ENCODE measurements around the gene LIMK1. TPM values are rescaled to one million over a fixed set of nuclear protein-coding genes. Genes with fewer than 3 reads are reported as not detected.

Gene LIMK1
- polyA plus RNA-seq, 1 donor (not counting 4 experiments of a cell fraction or from before 2014, with no cell fraction given): 13.3 TPM

DNA sequence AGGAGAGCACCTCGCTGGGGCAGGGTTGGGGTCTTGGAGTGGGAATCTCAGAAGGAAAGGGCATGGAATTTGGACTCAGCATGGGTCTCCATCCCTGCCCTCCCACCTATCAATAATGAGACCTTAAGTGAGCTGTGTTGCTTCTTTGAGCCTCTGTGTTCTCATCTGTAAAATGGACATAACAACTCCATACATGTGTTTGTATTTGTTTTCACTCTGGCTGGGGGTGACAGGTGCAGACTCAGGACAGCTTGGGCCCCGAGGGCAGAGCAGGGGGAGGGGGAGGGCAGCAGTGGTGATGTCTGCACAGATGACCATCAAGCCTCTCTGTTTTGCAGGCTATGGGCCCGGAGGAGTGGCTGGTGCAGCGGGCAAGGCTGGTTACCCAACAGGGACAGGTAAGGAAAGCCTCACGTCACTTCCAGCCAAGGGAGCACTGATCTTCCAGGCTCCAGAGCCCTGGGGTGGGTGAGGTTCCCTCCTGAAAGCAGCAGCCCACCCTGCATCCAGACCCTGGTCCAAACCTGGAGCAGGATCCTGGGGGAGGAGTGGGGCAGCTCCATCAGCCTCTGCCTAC lies 35.7 kb upstream of the LIMK1 start:
- FAIRE-seq (no peak), DNase-seq (ENCODE audit: low read depth, low spot score) (no peak)

DNA sequence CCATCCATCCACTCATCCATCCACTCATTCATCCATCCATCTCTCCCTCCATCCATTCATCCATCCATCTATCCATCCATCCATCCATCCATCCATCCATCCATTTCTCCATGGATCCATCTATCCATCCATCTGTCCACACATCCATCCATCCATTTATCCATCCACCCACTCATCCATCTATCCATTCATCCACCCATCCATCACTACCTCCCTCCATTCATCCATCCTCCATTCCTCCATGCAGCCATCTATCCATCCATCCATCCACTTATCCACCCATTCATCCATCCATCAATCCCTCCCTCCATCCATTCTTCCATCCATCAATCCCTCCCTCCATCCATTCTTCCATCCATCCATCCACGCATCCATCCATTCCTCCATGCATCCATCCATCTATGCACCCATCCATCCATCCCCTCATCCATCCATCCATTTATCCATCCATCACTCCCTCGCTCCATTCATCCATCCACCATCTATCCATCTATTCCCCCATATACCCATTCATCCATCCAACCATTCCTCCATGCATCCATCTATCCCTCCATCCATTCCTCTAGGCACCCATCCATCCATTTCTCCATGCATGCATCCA lies 34.5 kb upstream of the LIMK1 start:
- no peaks in the 10 kb centered on the region for H3K9me3 ChIP-seq (ENCODE audit: control insufficient read depth, low read depth, low read length)
- no peaks in the 10 kb centered on the region for H3K4me1 ChIP-seq (ENCODE audit: control insufficient read depth, extremely low read depth, insufficient read depth, low read length)
- H3K9ac ChIP-seq (ENCODE audit: control insufficient read depth, extremely low read depth, insufficient read depth, low read length): no peak overlapping the region
- no peak overlapping the region for H3K4me2 ChIP-seq (ENCODE audit: control insufficient read depth, extremely low read depth, insufficient read depth, low read depth, low read length)
- no peak overlapping the region for H3K4me3 ChIP-seq (ENCODE audit: control insufficient read depth in 2 of 3, extremely low read depth in 1 of 3, insufficient read depth in 2 of 3, low read depth in 1 of 3, low read length in 3 of 3)
- dilution Hi-C loops (cut with MboI; ENCODE audit: extremely low pct_ligation_motif_present, low sequenced_read_pairs): no loop called here
- H3K27ac ChIP-seq (ENCODE audit: control insufficient read depth, insufficient read depth, low read length): no peak overlapping the region
- DNase-seq (ENCODE audit: low read depth, low spot score) (no peak), FAIRE-seq (no peak)
- H4K20me1 ChIP-seq (ENCODE audit: control insufficient read depth, extremely low read depth, insufficient read depth, low read length): no peaks in the 10 kb centered on the region
- H3K79me2 ChIP-seq (ENCODE audit: control insufficient read depth, insufficient read depth, low read length): no peaks in the 10 kb centered on the region
- H2AFZ ChIP-seq (ENCODE audit: control insufficient read depth, low read length): no peak overlapping the region
- TF ChIP-seq EZH2 (IDR thresholded peaks at IDR 0.05; ENCODE audit: low read length): no peak
- TF ChIP-seq, protein P1, sequence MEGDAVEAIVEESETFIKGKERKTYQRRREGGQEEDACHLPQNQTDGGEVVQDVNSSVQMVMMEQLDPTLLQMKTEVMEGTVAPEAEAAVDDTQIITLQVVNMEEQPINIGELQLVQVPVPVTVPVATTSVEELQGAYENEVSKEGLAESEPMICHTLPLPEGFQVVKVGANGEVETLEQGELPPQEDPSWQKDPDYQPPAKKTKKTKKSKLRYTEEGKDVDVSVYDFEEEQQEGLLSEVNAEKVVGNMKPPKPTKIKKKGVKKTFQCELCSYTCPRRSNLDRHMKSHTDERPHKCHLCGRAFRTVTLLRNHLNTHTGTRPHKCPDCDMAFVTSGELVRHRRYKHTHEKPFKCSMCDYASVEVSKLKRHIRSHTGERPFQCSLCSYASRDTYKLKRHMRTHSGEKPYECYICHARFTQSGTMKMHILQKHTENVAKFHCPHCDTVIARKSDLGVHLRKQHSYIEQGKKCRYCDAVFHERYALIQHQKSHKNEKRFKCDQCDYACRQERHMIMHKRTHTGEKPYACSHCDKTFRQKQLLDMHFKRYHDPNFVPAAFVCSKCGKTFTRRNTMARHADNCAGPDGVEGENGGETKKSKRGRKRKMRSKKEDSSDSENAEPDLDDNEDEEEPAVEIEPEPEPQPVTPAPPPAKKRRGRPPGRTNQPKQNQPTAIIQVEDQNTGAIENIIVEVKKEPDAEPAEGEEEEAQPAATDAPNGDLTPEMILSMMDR (optimal IDR thresholded peaks at IDR 0.05 in 1 of 3, IDR thresholded peaks at IDR 0.05 in 1 of 3, conservative IDR thresholded peaks at IDR 0.05 in 1 of 3; ENCODE audit: extremely low read depth in 1 of 3, insufficient read depth in 2 of 3, low read length in 3 of 3): no peak
- peaks cover 30% of the 10 kb centered on the region for H3K27me3 ChIP-seq (ENCODE audit: control insufficient read depth, extremely low read depth, insufficient read depth, low read length)
- no peaks in the 10 kb centered on the region for H3K9me1 ChIP-seq (ENCODE audit: control insufficient read depth, extremely low read depth, insufficient read depth, low read length)
- H3K36me3 ChIP-seq (ENCODE audit: control insufficient read depth in 2 of 2, extremely low read depth in 1 of 2, insufficient read depth in 2 of 2, low read length in 2 of 2): no peaks in the 10 kb centered on the region

More for the DNA sequence above, 35.7 kb upstream of the LIMK1 start:
- dilution Hi-C loops (cut with MboI; ENCODE audit: extremely low pct_ligation_motif_present, low sequenced_read_pairs): no loop called here
- Histone ChIP-seq H2AFZ (ENCODE audit: control insufficient read depth, low read length) (no peak overlapping the region), H3K4me3 (ENCODE audit: control insufficient read depth in 2 of 3, extremely low read depth in 1 of 3, insufficient read depth in 2 of 3, low read depth in 1 of 3, low read length in 3 of 3) (no peak overlapping the region), H3K4me1 (ENCODE audit: control insufficient read depth, extremely low read depth, insufficient read depth, low read length) (no peaks in the 10 kb centered on the region), H3K36me3 (ENCODE audit: control insufficient read depth in 2 of 2, extremely low read depth in 1 of 2, insufficient read depth in 2 of 2, low read length in 2 of 2) (no peaks in the 10 kb centered on the region), H3K9ac (ENCODE audit: control insufficient read depth, extremely low read depth, insufficient read depth, low read length) (no peak overlapping the region), H3K27me3 (ENCODE audit: control insufficient read depth, extremely low read depth, insufficient read depth, low read length) (peaks cover 38% of the 10 kb centered on the region), H3K4me2 (ENCODE audit: control insufficient read depth, extremely low read depth, insufficient read depth, low read depth, low read length) (no peak overlapping the region), H3K79me2 (ENCODE audit: control insufficient read depth, insufficient read depth, low read length) (no peaks in the 10 kb centered on the region), H4K20me1 (ENCODE audit: control insufficient read depth, extremely low read depth, insufficient read depth, low read length) (no peaks in the 10 kb centered on the region), H3K27ac (ENCODE audit: control insufficient read depth, insufficient read depth, low read length) (no peak overlapping the region), H3K9me1 (ENCODE audit: control insufficient read depth, extremely low read depth, insufficient read depth, low read length) (no peaks in the 10 kb centered on the region), H3K9me3 (ENCODE audit: control insufficient read depth, low read depth, low read length) (no peaks in the 10 kb centered on the region)
- TF ChIP-seq, protein P1 (optimal IDR thresholded peaks at IDR 0.05 in 1 of 3, IDR thresholded peaks at IDR 0.05 in 1 of 3, conservative IDR thresholded peaks at IDR 0.05 in 1 of 3; ENCODE audit: extremely low read depth in 1 of 3, insufficient read depth in 2 of 3, low read length in 3 of 3): no peak
- TF ChIP-seq EZH2 (IDR thresholded peaks at IDR 0.05; ENCODE audit: low read length): no peak
